Peyer's patch (tissue), 4 donors: ENCODE measurements around the gene RSPO1.

Experiments used
- CTCF ChIP-seq, 6 experiments: fragments of 450-650 bp in 4 of 6; fragments of 200-600 bp in 2 of 6; sonication (generic) in 1 of 6; IDR thresholded peaks; one replicate each; pipeline ENCODE4 v1.5.1; 2017 to 2019; ENCODE audit warnings: antibody characterized with exemption in 6 of 6, mild to moderate bottlenecking in 3 of 6, moderate library complexity in 1 of 6
- POLR2A ChIP-seq, 2 donors: fragments of 450-650 bp; IDR thresholded peaks; one replicate each; pipeline ENCODE4 v1.5.1; 2017; ENCODE audit warnings: antibody characterized with exemption in 2 of 2, mild to moderate bottlenecking in 2 of 2, moderate library complexity in 2 of 2

GRCh38 chr1:37614105-37614504 is 20.6 kb downstream of the RSPO1 start:
- TF ChIP-seq CTCF (IDR thresholded peaks at IDR 0.05) (no peak), POLR2A (IDR thresholded peaks at IDR 0.05) (no peak)
